H1 (cell line): ENCODE data around the gene MVD. TPM values are rescaled to one million over a fixed set of nuclear protein-coding genes. Genes with fewer than 3 reads are reported as not detected.

Experiments used
- CHD7 ChIP-seq: fragments of 300-600 bp; sonication (generic); IDR thresholded peaks from 2 replicates; pipeline ENCODE4 v1.7.1; 2012; ENCODE audit warnings: low read length, moderate library complexity, mild to moderate bottlenecking, inconsistent platforms; ENCODE audit not compliant: insufficient replicate concordance
- PHF8 ChIP-seq: fragments of 200-600 bp; sonication (generic); conservative IDR thresholded peaks from 2 replicates; pipeline ENCODE4 v1.7.1; 2012; ENCODE audit warnings: low read depth, mild to moderate bottlenecking, inconsistent platforms, low read length, moderate library complexity
- RAD21 ChIP-seq, 2 experiments: IDR thresholded peaks in 1 of 2; conservative IDR thresholded peaks in 1 of 2; 2 replicates each; pipeline ENCODE4 v1.6.1; 2011; ENCODE audit warnings: low read depth in 2 of 2, low read length in 2 of 2, improper control_type of control experiment in 1 of 2, inconsistent platforms in 1 of 2, mild to moderate bottlenecking in 1 of 2, moderate library complexity in 1 of 2
- TAF1 ChIP-seq: IDR thresholded peaks from 2 replicates; pipeline ENCODE4 v1.6.1; 2011; ENCODE audit warnings: mild to moderate bottlenecking, low read depth, low read length
- polyA plus RNA-seq, 7 experiments: library from polyadenylated mRNA; depleted of rRNA in 3 of 7; stranded (reverse) in 5 of 7; unstranded in 2 of 7; fragments of >200 nt in 5 of 7; fragments of 200-250 nt in 2 of 7; gene quantifications; 1 replicate in 5 of 7; 2 replicates in 1 of 7; 4 replicates in 1 of 7; pipeline versions ENCODE4 v1.2.1 to v1.2.3, GENCODE V29; 2011 to 2013; ENCODE audit warnings: missing spikeins in 2 of 7, mixed read lengths in 2 of 7
- total RNA-seq: library from RNA; stranded (reverse); fragmentation: NEBNext Ultra II Directional; extraction: Animal tissue kit (Norgen Biotek cat#: 25700); gene quantifications from 2 replicates; pipeline ENCODE4 v1.2.1, GENCODE V29; 2021

The MVD gene
- total and polyA plus RNA-seq, 2 of the 8 experiments (the other 6 are each of a cell fraction or from before 2014, with no cell fraction given) = 47.2 to 77.3 TPM

GRCh38 chr16:88624481-88624880 is 38.4 kb downstream of the MVD start (continued):
- TF ChIP-seq CHD7 = no peak
- no peak for TF ChIP-seq RAD21 (IDR thresholded peaks at IDR 0.05 in 1 of 2, conservative IDR thresholded peaks at IDR 0.05 in 1 of 2; ENCODE audit: low read depth in 2 of 2, low read length in 2 of 2)
- no peak for TF ChIP-seq TAF1
- TF ChIP-seq PHF8 = no peak
